HG02970 (cell line): ENCODE measurements around the gene LRRC74A.

Experiments used
- ATAC-seq: cut with Tn5 transposase; IDR thresholded peaks from one replicate; pipeline ENCODE4 v1.9.1; 2021; ENCODE audit warnings: mild to moderate bottlenecking, moderate library complexity, moderate number of reproducible peaks; ENCODE audit not compliant: unreplicated experiment, low FRiP score

Gene LRRC74A

GRCh38 chr14:76844223-76844622 lies 18.0 kb downstream of the LRRC74A start:
- no peak for ATAC-seq

- no peak for ATAC-seq
These were observed 20.3 kb downstream of the LRRC74A start for GRCh38 chr14:76846331-76847047.

- ATAC-seq = no peak
These were observed 22.7 kb downstream of the LRRC74A start for GRCh38 chr14:76848879-76849278.

- ATAC-seq = no peak
These were observed 28.9 kb downstream of the LRRC74A start for GRCh38 chr14:76855066-76855465.

GRCh38 chr14:76856769-76857168 lies 30.6 kb downstream of the LRRC74A start:
- ATAC-seq = no peak

- no peak for ATAC-seq
These were observed 35.5 kb downstream of the LRRC74A start for GRCh38 chr14:76861574-76862255.

GRCh38 chr14:76862546-76863282 lies 36.5 kb downstream of the LRRC74A start:
- no peak for ATAC-seq

- no peak for ATAC-seq
These were observed 37.7 kb downstream of the LRRC74A start for GRCh38 chr14:76863724-76864407.

- ATAC-seq = no peak
These were observed 40.2 kb downstream of the LRRC74A start for GRCh38 chr14:76866456-76866855.

- no peak for ATAC-seq
These were observed 41.6 kb downstream of the LRRC74A start for GRCh38 chr14:76867516-76868453.

- no peak for ATAC-seq
These were observed 42.4 kb downstream of the LRRC74A start for GRCh38 chr14:76868454-76869170.

GRCh38 chr14:76870166-76870565 lies 44.0 kb downstream of the LRRC74A start:
- no peak for ATAC-seq

- no peak for ATAC-seq
These were observed 46.7 kb downstream of the LRRC74A start for GRCh38 chr14:76872796-76873432.

- ATAC-seq = no peak
These were observed 48.5 kb downstream of the LRRC74A start for GRCh38 chr14:76874734-76875133.

- ATAC-seq = no peak
These were observed 49.9 kb downstream of the LRRC74A start for GRCh38 chr14:76876076-76876475.

GRCh38 chr14:76877871-76878270 lies 51.7 kb downstream of the LRRC74A start:
- no peak for ATAC-seq

- ATAC-seq = no peak
These were observed 54.2 kb downstream of the LRRC74A start for GRCh38 chr14:76880449-76880848.

GRCh38 chr14:76881348-76881747 lies 55.1 kb downstream of the LRRC74A start:
- no peak for ATAC-seq

GRCh38 chr14:76882651-76883050 lies 56.4 kb downstream of the LRRC74A start:
- ATAC-seq = no peak
